ENCODE measurements around the gene MAJIN. TPM values are rescaled to one million over a fixed set of nuclear protein-coding genes. Genes with fewer than 3 reads are reported as not detected.

Gene MAJIN
- total RNA-seq = not detected in 2 replicates

DNA sequence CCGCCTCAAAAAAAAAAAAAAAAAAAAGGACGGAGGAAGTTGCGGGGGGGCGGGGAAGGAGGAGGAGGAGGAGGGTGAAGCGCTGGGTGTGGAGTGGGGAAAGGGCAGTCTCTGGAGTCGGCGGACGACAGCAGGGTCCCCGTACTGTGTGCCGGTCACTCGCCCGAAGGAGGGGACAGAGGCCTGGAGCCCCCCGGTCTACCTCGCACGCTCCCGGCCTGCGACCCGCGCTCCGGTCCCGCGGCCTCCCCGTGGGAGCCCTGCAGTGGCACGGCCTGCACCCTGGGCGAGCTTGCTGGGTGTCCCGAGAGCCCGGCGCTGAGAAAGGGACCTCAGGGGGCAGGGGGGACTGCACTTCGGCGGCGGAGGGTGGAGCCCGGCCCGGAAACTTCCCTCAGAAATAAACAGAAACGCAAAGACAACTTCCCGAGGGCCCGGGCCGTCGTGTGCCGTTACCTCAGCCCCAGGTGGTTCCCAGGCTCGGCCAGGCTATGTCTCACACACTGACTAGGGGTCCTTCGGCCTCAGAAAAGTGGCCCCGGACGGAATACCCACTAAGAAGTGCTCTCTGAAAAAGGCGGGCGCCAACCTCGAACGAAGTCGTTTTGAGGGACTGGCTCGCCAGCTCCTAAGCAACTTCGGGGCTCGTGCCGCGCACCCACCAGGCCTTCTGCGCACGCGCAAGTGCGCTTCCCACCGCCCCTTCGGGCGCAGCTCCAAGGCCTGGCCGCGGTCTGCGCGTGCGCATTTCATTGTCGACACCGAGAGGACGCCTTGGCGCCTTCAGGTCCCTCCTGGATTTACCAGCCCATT is at the start of gene MAJIN:
Gene MAJIN, minus strand, starts transcription at position 688 of the 813 bp plus-strand sequence. CDS start 12,703 bp downstream, outside the sequence.

DNA sequence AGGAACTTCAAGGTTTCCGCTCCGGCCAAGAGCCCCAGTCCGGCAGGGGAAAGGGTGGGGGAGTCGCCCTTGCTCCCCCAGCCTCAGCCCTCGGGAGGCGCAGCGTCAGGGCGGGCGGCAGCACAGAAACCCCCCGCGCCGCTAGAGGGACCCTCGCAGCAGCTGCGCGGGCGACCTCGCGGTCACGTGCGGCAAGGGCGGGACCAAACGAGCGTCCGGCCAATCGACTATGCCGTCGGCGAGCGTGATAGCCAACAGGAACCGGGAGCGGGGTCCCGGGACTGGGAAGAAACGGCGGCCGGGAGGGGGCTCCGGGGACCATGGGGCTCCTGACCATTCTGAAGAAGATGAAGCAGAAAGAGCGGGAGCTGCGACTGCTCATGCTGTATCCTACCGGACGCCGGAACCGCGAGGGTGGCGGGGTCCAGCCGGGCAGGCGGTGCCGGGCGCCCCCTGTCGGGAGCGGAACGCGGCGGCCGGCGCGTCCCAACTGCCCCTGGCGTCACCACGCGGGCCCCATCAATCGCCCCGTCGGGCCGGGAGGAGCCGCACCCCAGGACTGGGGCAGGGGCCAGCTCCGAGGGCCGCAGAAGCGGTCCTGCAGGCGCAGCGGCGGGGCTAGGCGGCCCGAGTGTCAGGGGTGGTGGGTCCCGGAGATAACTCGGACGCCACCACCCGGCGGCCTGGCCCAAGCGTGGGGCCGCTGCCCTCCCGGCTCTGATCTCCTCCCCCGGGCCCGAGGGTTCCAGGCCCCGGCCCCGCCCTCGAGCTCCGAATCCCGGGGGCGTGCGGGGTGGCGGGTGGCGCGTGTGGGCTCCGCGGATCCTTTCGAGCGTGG is 42.2 kb upstream of the MAJIN start, which contains the start of gene ARL2:
Gene ARL2, plus strand, starts transcription at position 273 of the 838 bp plus-strand sequence. Its CDS starts 48 bp downstream, at position 321.

DNA sequence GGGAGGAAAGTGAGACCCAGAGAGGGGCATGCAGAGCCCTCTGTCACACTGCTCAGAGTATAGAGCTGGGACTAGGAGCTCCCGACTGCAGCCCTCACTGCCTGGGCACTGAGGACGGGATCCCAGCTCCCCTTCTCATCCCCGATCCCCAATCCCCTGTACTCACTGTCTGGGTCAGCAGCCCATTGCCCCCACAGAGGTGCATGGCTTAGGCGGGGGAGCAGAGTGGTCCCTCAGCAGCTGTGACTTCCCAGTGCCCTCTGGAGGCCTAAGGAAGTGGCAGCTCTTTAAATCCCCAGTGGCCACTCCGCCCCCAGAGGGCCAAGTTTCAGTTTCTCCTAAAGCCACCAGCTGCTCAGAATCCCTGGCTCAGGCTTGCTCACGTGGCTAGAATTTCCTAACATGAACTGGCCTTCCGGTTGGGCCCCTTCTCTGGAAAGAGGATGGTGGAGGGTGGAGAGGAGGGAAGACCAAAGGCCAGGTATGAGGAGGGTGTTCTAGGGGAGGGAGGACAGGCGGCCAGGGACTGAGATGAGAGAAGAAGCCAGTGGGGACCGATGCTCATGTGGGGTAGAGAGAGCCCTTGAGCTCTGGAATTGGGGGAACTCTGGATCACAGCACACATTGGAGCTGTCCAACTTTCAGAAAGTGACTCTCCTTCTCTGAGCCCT is 24.9 kb upstream of the MAJIN start, which contains the start of gene BATF2:
Gene BATF2, minus strand, starts transcription at position 262 of the 671 bp plus-strand sequence. Its CDS starts 57 bp downstream, at position 205.

DNA sequence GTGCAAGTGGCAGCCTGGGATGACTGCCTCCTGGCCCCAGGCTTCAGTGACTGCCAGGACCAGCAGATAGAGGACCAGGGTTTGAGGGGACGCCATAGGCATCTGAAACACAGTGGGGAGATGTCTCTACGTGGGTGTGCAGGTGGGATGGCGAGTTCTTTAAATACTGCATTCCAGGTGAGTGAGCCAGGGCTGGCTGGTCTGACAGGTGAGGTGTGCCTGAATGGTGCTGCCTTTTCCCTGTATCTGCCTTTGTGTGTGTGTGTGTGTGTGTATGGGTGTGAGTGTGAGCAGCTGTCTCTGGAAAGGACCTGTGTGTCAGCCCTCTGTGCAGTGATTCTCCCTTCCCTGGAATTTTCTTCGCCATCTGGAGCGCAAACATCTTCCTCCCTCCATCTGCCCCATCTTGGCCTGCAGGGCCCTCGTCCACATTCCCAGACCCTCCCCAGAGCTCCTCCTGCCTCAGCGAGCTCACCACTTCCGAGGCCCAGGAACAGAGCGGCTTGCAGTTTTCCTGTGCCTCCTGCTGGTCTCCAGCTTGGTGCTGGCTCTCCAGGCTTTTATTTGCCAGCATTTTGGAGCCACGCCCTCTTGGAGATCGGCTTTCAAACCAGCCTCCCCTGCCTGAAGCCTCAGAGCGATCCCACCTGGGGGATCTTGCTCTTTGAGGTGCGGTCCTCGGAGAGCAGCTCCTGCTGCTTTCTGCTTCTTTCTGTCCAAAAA is 36.4 kb downstream of the MAJIN start, which contains the start of gene GPHA2:
Gene GPHA2, minus strand, starts transcription at position 535 of the 723 bp plus-strand sequence. Its CDS starts 433 bp downstream, at position 102.

GRCh38 chr11:64923944-64924909 is 47.7 kb downstream of the MAJIN start, which contains the start of gene PPP2R5B:
Gene PPP2R5B (plus strand): TSS chr11:64924689. CDS start chr11:64925735, 1,046 bp downstream.

DNA sequence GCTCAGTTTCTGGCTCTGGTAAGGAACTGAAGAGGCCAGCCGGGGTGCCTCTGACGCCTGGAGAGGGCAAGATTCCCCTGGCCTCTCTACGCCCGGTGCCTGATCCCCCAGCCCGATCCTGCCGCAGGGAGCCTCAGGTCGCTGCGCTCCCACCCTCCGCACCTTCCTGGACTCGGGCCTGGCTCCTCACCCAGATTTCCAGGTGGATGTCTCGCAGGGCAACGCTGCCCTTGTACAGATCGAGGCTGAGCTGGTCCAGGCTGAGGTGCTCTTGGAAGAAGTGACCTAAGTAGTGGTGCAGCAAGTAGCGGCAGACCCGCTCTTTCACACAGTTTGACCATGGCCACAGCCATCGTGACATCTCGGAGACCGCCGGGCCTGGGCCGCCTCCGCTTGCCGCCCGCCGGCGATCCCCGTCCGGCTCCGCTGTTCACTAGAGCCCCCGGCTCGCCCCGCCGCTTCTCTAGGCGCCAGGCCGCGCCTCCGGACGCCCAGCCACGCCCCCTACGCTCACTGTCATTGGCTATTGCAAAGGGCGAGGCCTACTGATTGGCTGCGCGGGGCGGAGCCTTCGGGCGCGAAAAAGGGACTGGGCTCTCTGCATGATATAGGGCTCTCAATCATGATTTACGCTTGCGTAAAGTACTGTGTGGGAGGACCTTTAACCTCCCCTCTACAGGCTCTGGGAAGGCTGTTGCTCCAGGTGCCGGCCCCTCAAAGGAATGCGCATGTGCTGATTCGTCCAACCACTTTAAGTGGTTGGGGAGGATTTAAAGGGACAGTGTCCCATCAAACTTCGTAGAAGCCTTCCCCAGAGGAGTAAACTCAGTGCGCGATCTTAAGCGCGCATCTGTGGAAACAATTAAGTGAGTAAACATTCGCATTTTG is 54.9 kb downstream of the MAJIN start, which contains the start of gene ATG2A:
Gene ATG2A, minus strand, starts transcription at position 435 of the 888 bp plus-strand sequence. Its CDS starts 74 bp downstream, at position 361.

Other genes with a start within 250 kb of the MAJIN start
- gene NRXN2, start 248.9 kb downstream of the MAJIN start, total RNA-seq = 8.0 and 92.7 TPM in 2 replicates
- 0.26 and 0.50 TPM in 2 replicates for gene RASGRP2, start 228.0 kb downstream of the MAJIN start, total RNA-seq
- 6.0 and 8.8 TPM in 2 replicates for gene PYGM, start 212.1 kb downstream of the MAJIN start, total RNA-seq
- 79.8 and 91.2 TPM in 2 replicates for gene SF1, start 193.6 kb downstream of the MAJIN start, total RNA-seq
- gene MAP4K2, start 168.9 kb downstream of the MAJIN start, total RNA-seq = 12.9 and 13.9 TPM in 2 replicates
- gene MEN1, start 161.6 kb downstream of the MAJIN start, total RNA-seq = 24.4 and 31.0 TPM in 2 replicates
- 0.07 and 0.13 TPM in 2 replicates for gene CDC42BPG, start 127.5 kb downstream of the MAJIN start, total RNA-seq
- gene EHD1, start 93.5 kb downstream of the MAJIN start, total RNA-seq = 121 and 124 TPM in 2 replicates
- 11.0 and 14.9 TPM in 2 replicates for gene ATG2A, start 54.9 kb downstream of the MAJIN start, total RNA-seq
- gene PPP2R5B, start 47.4 kb downstream of the MAJIN start, total RNA-seq = 19.4 and 28.1 TPM in 2 replicates
- not detected in 2 replicates for gene GPHA2, start 36.2 kb downstream of the MAJIN start, total RNA-seq
- gene BATF2, start 24.9 kb upstream of the MAJIN start, total RNA-seq = 0.13 and 0.50 TPM in 2 replicates
- gene ARL2, start 42.1 kb upstream of the MAJIN start, total RNA-seq = 103 and 116 TPM in 2 replicates
- gene SNX15, start 55.3 kb upstream of the MAJIN start, total RNA-seq = 10.2 and 10.3 TPM in 2 replicates
- gene SAC3D1, start 69.1 kb upstream of the MAJIN start, total RNA-seq = 5.6 and 10.9 TPM in 2 replicates
- 22.0 and 26.3 TPM in 2 replicates for gene NAALADL1, start 86.4 kb upstream of the MAJIN start, total RNA-seq
- 1.6 and 3.3 TPM in 2 replicates for gene CDCA5, start 111.9 kb upstream of the MAJIN start, total RNA-seq
- 36.3 and 45.8 TPM in 2 replicates for gene ZFPL1, start 112.1 kb upstream of the MAJIN start, total RNA-seq
- 155 and 218 TPM in 2 replicates for gene VPS51, start 124.1 kb upstream of the MAJIN start, total RNA-seq
- gene TM7SF2, start 139.8 kb upstream of the MAJIN start, total RNA-seq = 9.0 and 12.6 TPM in 2 replicates
- 6.6 and 9.7 TPM in 2 replicates for gene ZNHIT2, start 145.6 kb upstream of the MAJIN start, total RNA-seq
- gene FAU, start 150.0 kb upstream of the MAJIN start, total RNA-seq = 128 and 138 TPM in 2 replicates
- 39.9 and 55.2 TPM in 2 replicates for gene MRPL49, start 150.2 kb upstream of the MAJIN start, total RNA-seq
- gene SYVN1, start 162.4 kb upstream of the MAJIN start, total RNA-seq = 41.5 and 45.7 TPM in 2 replicates
- not detected in 2 replicates for gene SPDYC, start 198.1 kb upstream of the MAJIN start, total RNA-seq
- gene CAPN1, start 209.8 kb upstream of the MAJIN start, total RNA-seq = 155 and 188 TPM in 2 replicates

Data from smooth muscle cell of the pulmonary artery (primary cell).